Smooth muscle cell of the brain vasculature (primary cell): ENCODE results near the gene ATP23.

Experiments
- DNase-seq: peaks from one replicate; pipeline ENCODE4 v3.0.0-alpha.2; 2012; ENCODE audit warnings: low read depth, low spot score

The ATP23 gene

GRCh38 chr12:57941165-57941894 is at the start of gene ATP23:
TSS of gene ATP23 (plus strand) at chr12:57941567. CDS start at chr12:57941702, 135 bp downstream.
- peak; percentile 53 for DNase-seq

- DNase-seq = no peak
Measured at GRCh38 chr12:57892232-57892972, 49.0 kb upstream of the ATP23 start.

- peak; percentile 91 for DNase-seq
Measured at GRCh38 chr12:57893431-57894353, 47.7 kb upstream of the ATP23 start.

GRCh38 chr12:57894399-57895292 is 46.7 kb upstream of the ATP23 start:
- DNase-seq = no peak

- DNase-seq = no peak
Measured at GRCh38 chr12:57895389-57896114, 45.8 kb upstream of the ATP23 start.

GRCh38 chr12:57896115-57896433 is 45.3 kb upstream of the ATP23 start:
- no peak for DNase-seq

GRCh38 chr12:57896434-57897201 is 44.7 kb upstream of the ATP23 start:
- DNase-seq = no peak

GRCh38 chr12:57897286-57897974 is 43.9 kb upstream of the ATP23 start:
- DNase-seq = no peak

GRCh38 chr12:57898308-57898970 is 42.9 kb upstream of the ATP23 start:
- DNase-seq = no peak

GRCh38 chr12:57899010-57899662 is 42.2 kb upstream of the ATP23 start:
- DNase-seq = no peak

GRCh38 chr12:57902478-57902969 is 38.8 kb upstream of the ATP23 start:
- no peak for DNase-seq

- DNase-seq = no peak
Measured at GRCh38 chr12:57904426-57904825, 36.9 kb upstream of the ATP23 start.

- DNase-seq = peak; percentile 86
Measured at GRCh38 chr12:57904848-57905811, 36.2 kb upstream of the ATP23 start.

GRCh38 chr12:57905812-57906475 is 35.4 kb upstream of the ATP23 start:
- no peak for DNase-seq

GRCh38 chr12:57906821-57907220 is 34.5 kb upstream of the ATP23 start:
- no peak for DNase-seq

- DNase-seq = no peak
Measured at GRCh38 chr12:57907281-57907680, 34.1 kb upstream of the ATP23 start.
